ENCODE measurements around the gene IQSEC3. TPM values are rescaled to one million over a fixed set of nuclear protein-coding genes. Genes with fewer than 3 reads are reported as not detected.
A peak's percentile ranks its signal among the peaks of the same experiment; 100 is the strongest.
"Not testable (repeated sequence)": the region's sequence is repeated elsewhere in the genome, so short reads cannot be mapped to it uniquely, and the experiment has no call there.

Gene IQSEC3
- total and polyA plus RNA-seq, 5 donors, result 1.3 to 3.6 (median 1.5) TPM

DNA sequence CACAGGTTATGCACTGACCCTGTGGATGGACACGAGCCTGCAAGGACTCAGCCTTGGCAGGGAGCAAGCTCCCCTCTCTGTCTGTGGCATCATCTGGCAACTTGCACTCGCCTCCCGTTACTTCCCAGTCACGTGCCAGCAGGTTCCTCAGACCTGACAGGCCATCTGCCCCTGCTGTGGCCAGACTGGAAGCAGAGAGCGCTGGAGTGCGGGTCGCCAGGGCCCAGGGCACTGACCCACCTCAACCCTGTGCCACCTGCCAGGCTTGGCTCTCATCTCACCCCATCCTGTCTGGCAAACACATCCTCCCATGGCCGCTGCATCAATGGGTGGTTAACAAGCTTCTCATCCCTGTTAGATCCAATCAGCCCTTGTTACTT is 119.0 kb downstream of the IQSEC3 start:
- Histone ChIP-seq H3K27me3 (ENCODE audit: control insufficient read depth, insufficient read depth) (no peaks in the 10 kb centered on the region), H3K4me1 (ENCODE audit: control insufficient read depth, insufficient read depth, low read length) (peaks cover 7% of the 10 kb centered on the region), H3K9me3 (ENCODE audit: control insufficient read depth, low read length) (no peaks in the 10 kb centered on the region), H3K27ac (ENCODE audit: low read length) (no peak overlapping the region), H3K4me3 (ENCODE audit: low read length) (no peak overlapping the region)
- DNase-seq (peak in 1 of 3 donors; percentile 40), ATAC-seq (no peak)
- intact Hi-C loops (cut with DNase I), result no loop called here
- WGBS, result 81% methylated on average over 8 of the region's 8 CpGs

DNA sequence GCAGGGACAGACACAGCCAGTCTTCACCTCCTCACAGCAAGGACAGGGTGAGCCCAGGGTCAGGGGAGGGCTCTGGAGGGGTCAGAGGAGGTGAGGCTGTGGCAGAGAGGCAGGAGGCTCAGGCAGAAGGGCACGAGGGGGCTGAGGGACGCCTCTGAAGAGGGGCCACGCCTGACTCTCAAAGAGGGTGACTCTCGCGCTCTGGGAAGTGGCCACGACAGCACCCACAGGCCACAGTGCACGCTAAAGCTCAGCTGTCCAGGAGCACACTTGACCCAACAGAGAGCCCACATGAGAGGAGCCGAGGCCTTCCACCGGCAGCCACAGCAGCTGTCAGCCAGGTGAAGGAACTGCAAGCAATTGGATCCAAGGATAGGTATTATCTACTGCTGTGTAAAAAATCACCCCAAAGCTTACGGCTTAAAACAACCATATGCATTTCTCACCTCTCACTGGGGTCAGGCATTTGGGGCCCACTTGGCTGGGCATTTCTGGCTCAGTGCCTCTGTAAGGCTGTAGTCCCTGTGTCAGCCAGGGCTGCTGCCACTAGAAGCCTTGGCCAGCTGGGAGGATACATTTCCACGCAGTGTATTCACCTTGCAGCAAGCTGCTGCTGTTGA is 119.5 kb downstream of the IQSEC3 start:
- Histone ChIP-seq H3K4me1 (ENCODE audit: control insufficient read depth, insufficient read depth, low read length) (peaks cover 5% of the 10 kb centered on the region), H3K9me3 (ENCODE audit: control insufficient read depth, low read length) (no peaks in the 10 kb centered on the region), H3K27me3 (ENCODE audit: control insufficient read depth, insufficient read depth) (no peaks in the 10 kb centered on the region), H3K27ac (ENCODE audit: low read length) (no peak overlapping the region), H3K4me3 (ENCODE audit: low read length) (no peak overlapping the region)
- DNase-seq (peak in 2 of 3 donors; percentile 4 to 47), ATAC-seq (no peak)
- intact Hi-C loops (cut with DNase I), result no loop called here
- 84% methylated on average over 11 of the region's 11 CpGs for WGBS

DNA sequence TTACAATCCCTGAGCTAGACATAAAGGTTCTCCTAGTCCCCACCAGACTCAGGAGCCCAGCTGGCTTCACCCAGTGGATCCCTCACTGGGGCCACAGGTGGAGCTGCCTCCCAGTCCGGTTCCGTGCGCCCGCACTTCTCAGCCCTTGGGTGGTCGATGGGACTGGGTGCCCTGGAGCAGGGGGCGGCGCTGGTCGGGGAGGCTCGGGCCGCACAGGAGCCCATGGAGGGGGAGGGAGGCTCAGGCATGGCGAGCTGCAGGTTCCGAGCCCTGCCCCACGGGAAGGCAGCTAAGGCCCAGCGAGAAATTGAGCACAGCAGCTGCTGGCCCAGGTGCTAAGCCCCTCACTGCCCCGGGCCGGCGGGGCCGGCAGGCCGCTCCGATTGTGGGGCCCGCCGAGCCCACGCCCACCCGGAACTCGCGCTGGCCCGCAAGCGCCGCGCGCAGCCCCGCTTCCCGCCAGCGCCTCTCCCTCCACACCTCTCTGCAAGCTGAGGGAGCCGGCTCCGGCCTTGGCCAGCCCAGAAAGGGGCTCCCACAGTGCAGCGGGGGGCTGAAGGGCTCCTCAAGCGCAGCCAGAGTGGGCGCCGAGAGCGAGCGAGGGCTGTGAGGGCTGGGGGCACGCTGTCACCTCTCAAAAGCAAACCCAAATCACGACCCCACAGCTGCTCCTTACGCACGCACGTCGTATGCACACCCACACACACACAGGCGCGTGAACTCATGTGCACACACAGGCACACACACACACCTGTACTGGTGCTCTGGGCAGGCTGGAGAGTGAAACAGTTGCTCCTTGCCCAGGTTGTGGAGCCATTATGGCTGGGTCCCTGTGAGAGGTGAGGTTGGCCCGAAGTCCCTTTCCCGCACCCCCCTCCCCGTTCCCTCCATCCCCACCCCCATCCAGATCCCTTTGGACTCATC is 121.7 kb downstream of the IQSEC3 start:
- H3K4me1 ChIP-seq (ENCODE audit: control insufficient read depth, insufficient read depth, low read length); H3K27me3 ChIP-seq (ENCODE audit: control insufficient read depth, insufficient read depth); intact Hi-C loops (cut with DNase I); H3K27ac ChIP-seq (ENCODE audit: low read length); H3K9me3 ChIP-seq (ENCODE audit: control insufficient read depth, low read length): not testable (repeated sequence)
- peak overlapping the region; percentile 38 for H3K4me3 ChIP-seq (ENCODE audit: low read length)
- ATAC-seq, result peak; percentile 5 to 8
- DNase-seq, result peak in 2 of 3 donors; percentile 19 to 65
- WGBS, result 67% methylated on average over 53 of the region's 53 CpGs

DNA sequence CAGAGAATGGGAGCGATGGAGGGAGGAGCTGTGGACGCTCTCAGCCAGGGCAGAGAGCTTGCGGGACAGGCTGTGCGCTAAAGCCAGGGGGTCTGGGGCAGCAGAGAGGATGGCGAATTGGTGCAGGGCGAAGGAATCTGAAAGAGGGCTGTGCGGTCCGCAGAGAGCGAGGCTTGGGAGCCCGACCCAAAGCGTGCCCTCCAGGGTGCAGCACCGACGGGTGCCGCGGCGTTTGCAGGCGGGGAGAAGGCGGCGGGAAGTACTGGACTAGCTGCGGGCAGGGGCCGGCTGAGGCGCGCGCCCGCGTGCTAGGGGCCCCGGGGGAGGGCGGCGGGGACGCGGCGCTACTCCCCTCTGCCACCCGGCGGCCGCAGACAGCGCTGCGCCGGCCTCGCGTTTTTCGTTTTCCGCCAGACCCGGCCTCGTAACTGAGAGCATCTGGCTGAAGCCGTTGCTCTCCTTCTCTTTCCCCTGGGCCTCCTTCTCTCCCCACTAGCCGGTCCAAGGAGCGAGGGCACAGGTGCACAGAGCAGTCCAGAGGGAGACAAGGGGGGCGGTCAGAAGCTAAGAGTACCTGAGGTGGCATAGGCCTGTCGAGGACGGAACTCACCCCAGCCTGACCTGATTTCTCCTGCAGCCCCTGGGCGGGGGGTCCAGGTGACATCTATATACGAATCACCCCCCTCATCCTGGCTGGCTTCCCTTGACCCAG is 122.5 kb downstream of the IQSEC3 start:
- Histone ChIP-seq H3K27me3 (ENCODE audit: control insufficient read depth, insufficient read depth) (no peaks in the 10 kb centered on the region), H3K4me1 (ENCODE audit: control insufficient read depth, insufficient read depth, low read length) (no peaks in the 10 kb centered on the region), H3K4me3 (ENCODE audit: low read length) (peak overlapping the region; percentile 38), H3K9me3 (ENCODE audit: control insufficient read depth, low read length) (no peaks in the 10 kb centered on the region), H3K27ac (ENCODE audit: low read length) (no peak overlapping the region)
- intact Hi-C loops (cut with DNase I), result no loop called here
- WGBS, result 8% methylated on average over 52 of the region's 52 CpGs
- DNase-seq (peak; percentile 43 to 84 (median 79)), ATAC-seq (peak; percentile 89 to 91)

DNA sequence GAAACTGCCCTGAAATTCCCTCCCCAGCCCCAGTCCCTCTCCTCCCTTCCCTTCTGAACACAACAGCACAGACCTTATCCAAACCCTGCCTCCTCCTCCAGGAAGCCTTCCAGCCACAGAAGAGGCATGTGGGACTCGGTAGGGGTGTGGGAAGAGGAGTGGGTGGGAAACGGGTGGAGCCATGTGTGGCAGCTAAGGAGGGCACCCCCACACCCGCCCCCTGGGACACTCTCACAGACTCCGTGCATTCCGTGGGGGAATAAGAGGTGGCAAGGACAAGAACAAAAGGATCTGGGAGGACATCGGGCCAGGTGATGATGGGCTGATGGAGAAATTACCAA is 123.0 kb downstream of the IQSEC3 start:
- intact Hi-C loops (cut with DNase I), result no loop called here
- H3K4me3 ChIP-seq (ENCODE audit: low read length), result no peak overlapping the region

DNA sequence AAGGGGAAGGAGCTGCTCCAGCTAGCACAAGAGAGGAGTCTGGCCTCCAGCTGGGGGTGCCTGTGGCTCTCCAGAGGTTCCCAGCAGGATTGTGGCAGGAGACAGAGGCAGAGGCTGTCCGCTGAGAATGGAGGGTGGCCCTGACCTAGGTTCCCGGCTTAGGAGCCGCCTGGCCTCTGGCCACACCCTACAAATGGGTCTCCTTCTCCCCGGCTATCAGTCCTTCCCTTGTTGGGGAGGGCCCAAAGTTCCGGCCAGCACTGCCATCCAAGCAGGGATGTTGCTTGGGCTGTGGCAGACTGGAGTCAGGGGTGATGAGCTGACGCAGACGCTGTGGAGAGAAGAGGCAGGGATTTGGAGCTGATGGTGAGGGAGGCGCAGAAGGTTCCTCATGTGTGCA is 124.3 kb downstream of the IQSEC3 start:
- no peak for ATAC-seq
- WGBS, result 84% methylated on average over 8 of the region's 8 CpGs
- intact Hi-C loops (cut with DNase I), result no loop called here

More for the DNA sequence above, 123.0 kb downstream of the IQSEC3 start:
- no peak for ATAC-seq
- WGBS, result 75% methylated on average over 6 of the region's 6 CpGs
- H3K9me3 ChIP-seq (ENCODE audit: control insufficient read depth, low read length), result no peaks in the 10 kb centered on the region
- no peak overlapping the region for H3K27ac ChIP-seq (ENCODE audit: low read length)
- peak in 2 of 3 donors; percentile 8 to 32 for DNase-seq
- H3K27me3 ChIP-seq (ENCODE audit: control insufficient read depth, insufficient read depth), result no peaks in the 10 kb centered on the region
- no peaks in the 10 kb centered on the region for H3K4me1 ChIP-seq (ENCODE audit: control insufficient read depth, insufficient read depth, low read length)

DNA sequence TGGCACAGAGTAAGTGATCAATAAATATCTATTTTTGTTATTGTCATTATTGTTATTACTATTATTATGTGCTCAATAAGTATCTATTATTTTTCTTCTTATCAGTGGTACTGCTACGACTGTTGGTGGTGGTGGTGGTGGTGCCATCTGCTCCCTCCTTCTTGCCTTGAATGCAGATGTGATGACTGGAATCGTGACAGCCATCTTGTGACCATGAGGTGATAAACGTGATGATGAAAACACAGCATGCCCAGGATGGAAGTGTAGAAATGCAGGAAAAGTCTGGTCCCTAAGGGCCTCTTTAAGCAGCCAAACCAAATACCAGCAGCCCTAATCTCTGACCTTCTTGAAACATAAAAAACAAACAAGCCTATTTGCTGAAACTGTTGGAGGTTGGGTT is 125.0 kb downstream of the IQSEC3 start:
- Histone ChIP-seq H3K4me3 (ENCODE audit: low read length) (no peak overlapping the region), H3K9me3 (ENCODE audit: control insufficient read depth, low read length) (no peaks in the 10 kb centered on the region), H3K27ac (ENCODE audit: low read length) (no peak overlapping the region), H3K4me1 (ENCODE audit: control insufficient read depth, insufficient read depth, low read length) (no peaks in the 10 kb centered on the region), H3K27me3 (ENCODE audit: control insufficient read depth, insufficient read depth) (no peaks in the 10 kb centered on the region)
- ATAC-seq (no peak), DNase-seq (no peak)
- intact Hi-C loops (cut with DNase I), result no loop called here
- 76% methylated on average over 3 of the region's 3 CpGs for WGBS

More for the DNA sequence above, 124.3 kb downstream of the IQSEC3 start:
- no peaks in the 10 kb centered on the region for H3K4me1 ChIP-seq (ENCODE audit: control insufficient read depth, insufficient read depth, low read length)
- H3K27ac ChIP-seq (ENCODE audit: low read length), result no peak overlapping the region
- H3K4me3 ChIP-seq (ENCODE audit: low read length), result no peak overlapping the region
- H3K27me3 ChIP-seq (ENCODE audit: control insufficient read depth, insufficient read depth), result no peaks in the 10 kb centered on the region
- H3K9me3 ChIP-seq (ENCODE audit: control insufficient read depth, low read length), result no peaks in the 10 kb centered on the region
- DNase-seq, result peak in 1 of 3 donors; percentile 4

DNA sequence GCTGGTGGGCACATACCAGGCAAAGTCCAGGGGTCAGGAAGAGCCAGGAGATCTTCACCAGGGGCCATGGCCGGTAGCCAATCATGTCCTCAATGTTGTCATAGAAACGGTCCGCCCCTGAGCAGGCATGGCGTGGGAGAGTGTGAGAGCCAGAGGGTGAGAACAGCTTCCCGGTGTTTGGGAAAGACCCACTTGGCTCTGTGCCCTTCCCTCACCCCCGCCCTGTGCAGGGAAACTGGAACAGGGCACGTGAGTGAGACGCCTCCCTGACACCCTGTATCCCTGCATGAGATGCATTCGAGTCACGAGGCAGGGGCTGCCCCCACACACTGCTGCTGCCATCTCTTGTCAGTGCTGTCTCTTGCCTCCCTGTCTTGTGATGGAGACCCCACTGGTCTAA is 126.7 kb downstream of the IQSEC3 start:
- Histone ChIP-seq H3K4me1 (ENCODE audit: control insufficient read depth, insufficient read depth, low read length) (no peaks in the 10 kb centered on the region), H3K27me3 (ENCODE audit: control insufficient read depth, insufficient read depth) (no peaks in the 10 kb centered on the region), H3K4me3 (ENCODE audit: low read length) (no peak overlapping the region), H3K9me3 (ENCODE audit: control insufficient read depth, low read length) (no peaks in the 10 kb centered on the region), H3K27ac (ENCODE audit: low read length) (no peak overlapping the region)
- intact Hi-C loops (cut with DNase I), result no loop called here
- DNase-seq (no peak), ATAC-seq (no peak)
- 42% methylated on average over 10 of the region's 10 CpGs for WGBS

DNA sequence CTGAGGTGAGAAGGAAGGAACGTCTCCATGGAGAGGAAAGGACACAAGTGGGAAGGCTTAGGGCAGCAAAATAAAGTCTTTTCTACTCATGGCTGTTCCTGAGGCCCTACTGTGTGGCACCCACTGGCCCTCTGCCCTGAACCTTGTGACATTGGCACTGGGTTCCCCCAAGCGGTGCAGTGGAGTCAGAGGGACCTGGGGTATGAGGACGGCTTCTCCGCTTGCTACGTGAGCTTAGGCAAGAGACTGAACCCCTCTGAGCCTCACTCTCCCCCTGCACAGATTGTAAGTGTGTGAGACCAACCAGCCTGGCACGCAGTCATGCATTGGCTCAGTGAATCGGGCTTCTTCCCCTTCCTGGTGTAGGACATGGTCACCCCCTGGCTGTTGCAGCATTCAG is 127.7 kb downstream of the IQSEC3 start:
- H3K4me1 ChIP-seq (ENCODE audit: control insufficient read depth, insufficient read depth, low read length), result no peaks in the 10 kb centered on the region
- intact Hi-C loops (cut with DNase I), result no loop called here
- 86% methylated on average over 7 of the region's 7 CpGs for WGBS

DNA sequence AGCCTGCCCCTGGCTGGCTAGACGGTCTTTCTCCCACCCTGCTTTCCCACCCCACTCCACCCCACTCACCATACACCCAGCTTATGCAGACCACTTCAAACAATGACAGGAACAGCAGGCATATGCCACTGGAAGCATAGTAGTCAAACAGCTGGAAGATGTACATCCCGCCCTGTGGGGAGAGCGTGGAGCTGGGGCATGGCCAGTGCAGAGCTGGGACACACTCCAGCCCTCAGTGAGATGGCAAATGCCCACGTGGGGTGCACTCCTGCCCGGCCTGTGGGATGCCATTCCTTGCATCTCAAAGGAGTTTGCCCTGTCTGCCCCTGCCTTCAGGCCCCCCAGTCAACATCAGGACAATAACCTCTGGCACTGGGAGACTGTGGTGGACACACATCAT is 128.6 kb downstream of the IQSEC3 start:
- intact Hi-C loops (cut with DNase I), result no loop called here
- Histone ChIP-seq H3K9me3 (ENCODE audit: control insufficient read depth, low read length) (no peaks in the 10 kb centered on the region), H3K4me3 (ENCODE audit: low read length) (no peak overlapping the region), H3K4me1 (ENCODE audit: control insufficient read depth, insufficient read depth, low read length) (no peaks in the 10 kb centered on the region), H3K27ac (ENCODE audit: low read length) (no peak overlapping the region), H3K27me3 (ENCODE audit: control insufficient read depth, insufficient read depth) (no peaks in the 10 kb centered on the region)
- WGBS, result 73% methylated on average over 5 of the region's 5 CpGs
- ATAC-seq (no peak), DNase-seq (no peak)

More for the DNA sequence above, 127.7 kb downstream of the IQSEC3 start:
- H3K27me3 ChIP-seq (ENCODE audit: control insufficient read depth, insufficient read depth), result no peaks in the 10 kb centered on the region
- ATAC-seq (no peak), DNase-seq (no peak)
- no peaks in the 10 kb centered on the region for H3K9me3 ChIP-seq (ENCODE audit: control insufficient read depth, low read length)
- no peak overlapping the region for H3K27ac ChIP-seq (ENCODE audit: low read length)
- H3K4me3 ChIP-seq (ENCODE audit: low read length), result no peak overlapping the region

DNA sequence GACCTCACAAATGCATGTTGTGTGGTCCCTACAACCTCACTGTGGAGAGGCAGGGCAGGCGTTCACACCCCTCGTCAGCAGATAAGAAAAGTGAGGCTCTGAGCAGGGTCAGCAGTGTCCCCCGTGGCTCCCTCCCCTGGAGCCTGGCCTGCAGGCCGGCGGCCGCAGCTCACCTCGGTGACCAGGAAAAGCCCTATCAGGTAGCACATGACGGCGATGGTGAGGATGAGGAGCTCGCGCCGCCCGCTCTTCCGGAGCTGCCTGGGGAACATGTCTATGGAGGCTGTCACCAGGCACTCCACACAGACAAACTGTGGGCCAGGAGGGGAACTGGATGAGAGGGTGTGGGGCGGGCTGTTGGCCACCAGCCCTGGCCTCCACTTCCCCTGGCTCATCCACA is 129.4 kb downstream of the IQSEC3 start:
- 75% methylated on average over 15 of the region's 15 CpGs for WGBS
- ATAC-seq (no peak), DNase-seq (no peak)
- intact Hi-C loops (cut with DNase I), result no loop called here
- Histone ChIP-seq H3K4me3 (ENCODE audit: low read length) (no peak overlapping the region), H3K4me1 (ENCODE audit: control insufficient read depth, insufficient read depth, low read length) (no peaks in the 10 kb centered on the region), H3K27me3 (ENCODE audit: control insufficient read depth, insufficient read depth) (no peaks in the 10 kb centered on the region), H3K9me3 (ENCODE audit: control insufficient read depth, low read length) (no peaks in the 10 kb centered on the region), H3K27ac (ENCODE audit: low read length) (no peak overlapping the region)

All from right cardiac atrium (tissue), 5 donors.